Suprapubic skin (tissue), 4 donors: ENCODE measurements around the gene UBE2S.

ENCODE experiments used
- CTCF ChIP-seq, 2 donors: fragments of 200-600 bp in 1 of 2; fragments of 450-650 bp in 1 of 2; sonication (generic) in 1 of 2; IDR thresholded peaks; one replicate each; pipeline ENCODE4 v1.5.1; 2016 to 2019; ENCODE audit warnings: antibody characterized with exemption in 2 of 2, mild to moderate bottlenecking in 1 of 2, moderate library complexity in 1 of 2
- POLR2A ChIP-seq, 2 donors: fragments of 450-650 bp; IDR thresholded peaks; one replicate each; pipeline ENCODE4 v1.6.1; 2017; ENCODE audit warnings: antibody characterized with exemption in 2 of 2, mild to moderate bottlenecking in 2 of 2, moderate library complexity in 2 of 2
- POLR2AphosphoS5 ChIP-seq, 3 donors: sonication (generic); formaldehyde crosslinking; IDR thresholded peaks; one replicate each; pipeline ENCODE4 v1.6.1; 2017; ENCODE audit warnings: antibody characterized with exemption in 3 of 3

GRCh38 chr19:55353803-55354697 is 53.5 kb downstream of the UBE2S start:
- TF ChIP-seq POLR2A (IDR thresholded peaks at IDR 0.05) (no peak), CTCF (IDR thresholded peaks at IDR 0.05) (no peak), POLR2AphosphoS5 (IDR thresholded peaks at IDR 0.05) (no peak)
